WERI-Rb-1 (cell line): ENCODE measurements around the gene GASK1A.

ENCODE experiments used
- DNase-seq: peaks from one replicate; pipeline ENCODE4 v3.0.0-alpha.2; 2020
- H3K27ac ChIP-seq: fragments of 250-450 bp; sonication (Bioruptor Pico); 2 replicates; pipeline ENCODE4 v1.5.1; 2020; ENCODE audit warnings: mild to moderate bottlenecking, moderate library complexity
- H3K27me3 ChIP-seq: fragments of 250-450 bp; sonication (Bioruptor Pico); 2 replicates; pipeline ENCODE4 v1.5.1; 2021; ENCODE audit warnings: mild to moderate bottlenecking, low read depth, moderate library complexity; ENCODE audit not compliant: insufficient read depth, severe bottlenecking
- H3K36me3 ChIP-seq: fragments of 250-450 bp; sonication (Bioruptor Pico); 2 replicates; pipeline ENCODE4 v1.5.1; 2020; ENCODE audit warnings: mild to moderate bottlenecking, moderate library complexity
- H3K4me3 ChIP-seq: 2 replicates; pipeline ENCODE4 v1.5.1; 2011; ENCODE audit warnings: low read depth, mild to moderate bottlenecking, control low read depth, low read length
- H3K9me3 ChIP-seq: fragments of 250-450 bp; sonication (Bioruptor Pico); 2 replicates; pipeline ENCODE4 v1.5.1; 2021; ENCODE audit warnings: mild to moderate bottlenecking, moderate library complexity; ENCODE audit not compliant: severe bottlenecking
- TF ChIP-seq, protein P1 (sequence below): IDR thresholded peaks from 2 replicates; pipeline ENCODE4 v1.5.1; 2011; ENCODE audit warnings: low read depth, mild to moderate bottlenecking, control low read depth, inconsistent platforms, low read length

The GASK1A gene

GRCh38 chr3:43073116-43073835 is 94.2 kb downstream of the GASK1A start:
- no peaks in the 10 kb centered on the region; the same call in none of the 2 replicates for H3K36me3 ChIP-seq
- TF ChIP-seq, protein P1, sequence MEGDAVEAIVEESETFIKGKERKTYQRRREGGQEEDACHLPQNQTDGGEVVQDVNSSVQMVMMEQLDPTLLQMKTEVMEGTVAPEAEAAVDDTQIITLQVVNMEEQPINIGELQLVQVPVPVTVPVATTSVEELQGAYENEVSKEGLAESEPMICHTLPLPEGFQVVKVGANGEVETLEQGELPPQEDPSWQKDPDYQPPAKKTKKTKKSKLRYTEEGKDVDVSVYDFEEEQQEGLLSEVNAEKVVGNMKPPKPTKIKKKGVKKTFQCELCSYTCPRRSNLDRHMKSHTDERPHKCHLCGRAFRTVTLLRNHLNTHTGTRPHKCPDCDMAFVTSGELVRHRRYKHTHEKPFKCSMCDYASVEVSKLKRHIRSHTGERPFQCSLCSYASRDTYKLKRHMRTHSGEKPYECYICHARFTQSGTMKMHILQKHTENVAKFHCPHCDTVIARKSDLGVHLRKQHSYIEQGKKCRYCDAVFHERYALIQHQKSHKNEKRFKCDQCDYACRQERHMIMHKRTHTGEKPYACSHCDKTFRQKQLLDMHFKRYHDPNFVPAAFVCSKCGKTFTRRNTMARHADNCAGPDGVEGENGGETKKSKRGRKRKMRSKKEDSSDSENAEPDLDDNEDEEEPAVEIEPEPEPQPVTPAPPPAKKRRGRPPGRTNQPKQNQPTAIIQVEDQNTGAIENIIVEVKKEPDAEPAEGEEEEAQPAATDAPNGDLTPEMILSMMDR, result no peak
- no peak for DNase-seq
- H3K27me3 ChIP-seq, result no peaks in the 10 kb centered on the region
- no peak overlapping the region for H3K4me3 ChIP-seq
- H3K27ac ChIP-seq, result no peak overlapping the region
- no peaks in the 10 kb centered on the region for H3K9me3 ChIP-seq

DNA sequence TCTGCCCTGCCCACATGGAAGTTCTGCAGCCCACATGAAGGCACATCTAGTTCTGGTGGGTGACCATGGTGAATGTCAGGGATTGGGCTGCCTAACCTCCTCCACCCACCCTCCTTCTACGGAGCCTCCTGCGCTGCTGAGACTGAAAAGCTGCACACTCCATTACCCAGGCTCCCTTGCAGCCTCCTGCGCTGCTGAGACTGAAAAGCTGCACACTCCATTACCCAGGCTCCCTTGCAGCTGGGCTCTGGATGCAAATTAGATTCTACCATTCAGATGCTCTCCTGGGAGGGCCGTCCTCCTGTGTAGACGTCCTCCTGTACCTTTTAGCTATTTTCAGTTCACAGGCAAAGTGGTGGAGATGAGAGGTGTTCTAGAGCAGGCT is 94.7 kb downstream of the GASK1A start:
- Histone ChIP-seq H3K4me3 (no peak overlapping the region), H3K27me3 (no peaks in the 10 kb centered on the region), H3K9me3 (no peaks in the 10 kb centered on the region), H3K36me3 (no peaks in the 10 kb centered on the region; the same call in none of the 2 replicates), H3K27ac (no peak overlapping the region)
- TF ChIP-seq, protein P1, result no peak
- DNase-seq, result no peak

GRCh38 chr3:43074482-43074881 is 95.4 kb downstream of the GASK1A start:
- no peaks in the 10 kb centered on the region for H3K27me3 ChIP-seq
- TF ChIP-seq, protein P1, result no peak
- no peaks in the 10 kb centered on the region for H3K9me3 ChIP-seq
- H3K27ac ChIP-seq, result no peak overlapping the region
- DNase-seq, result no peak
- H3K4me3 ChIP-seq, result no peak overlapping the region
- peaks cover 5% of the 10 kb centered on the region for H3K36me3 ChIP-seq

DNA sequence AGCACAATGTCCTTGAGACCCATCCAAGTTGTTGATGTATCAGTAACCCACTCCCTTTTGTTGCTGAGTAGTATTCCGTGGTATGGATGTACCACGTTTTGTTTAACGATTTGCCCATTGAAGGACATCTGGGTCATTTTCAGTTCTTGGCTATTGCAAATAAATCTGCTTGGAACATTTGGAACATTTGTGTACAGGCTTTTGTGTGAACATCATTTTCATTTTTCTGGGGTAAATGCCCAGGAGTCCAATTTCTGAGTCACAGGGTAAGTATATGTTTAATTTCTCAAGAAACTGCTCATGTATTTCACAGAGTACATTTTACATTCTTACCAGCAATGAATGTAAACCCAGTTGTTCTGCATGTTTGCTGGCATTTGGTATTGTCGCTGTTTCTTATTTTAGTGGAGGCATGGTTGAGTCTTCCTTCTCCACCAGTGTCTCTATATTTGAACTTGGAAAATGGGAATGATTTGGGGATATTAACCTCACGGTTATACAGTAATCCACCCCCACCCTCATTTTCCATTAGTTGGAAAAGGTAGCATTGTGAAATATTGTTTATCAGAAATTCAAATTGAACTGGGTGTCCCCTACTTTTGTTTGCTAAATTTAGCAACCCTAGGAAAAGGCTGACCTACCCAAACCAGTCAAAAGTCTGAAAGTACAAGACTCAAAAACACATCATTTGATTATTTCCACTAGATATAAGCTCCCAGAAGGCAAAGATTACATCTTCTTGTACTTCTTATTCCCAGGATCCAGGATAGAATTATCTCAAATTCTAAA is 96.0 kb downstream of the GASK1A start:
- H3K36me3 ChIP-seq, result peaks cover 10% of the 10 kb centered on the region
- H3K27ac ChIP-seq, result no peak overlapping the region
- H3K27me3 ChIP-seq, result no peaks in the 10 kb centered on the region
- no peak overlapping the region for H3K4me3 ChIP-seq
- TF ChIP-seq, protein P1, result no peak
- DNase-seq, result no peak
- no peaks in the 10 kb centered on the region for H3K9me3 ChIP-seq

GRCh38 chr3:43075904-43076661 is 97.0 kb downstream of the GASK1A start:
- DNase-seq, result no peak
- TF ChIP-seq, protein P1, result no peak

More at GRCh38 chr3:43075904-43076661, 97.0 kb downstream of the GASK1A start:
- Histone ChIP-seq H3K27me3 (no peaks in the 10 kb centered on the region), H3K36me3 (peaks cover 20% of the 10 kb centered on the region), H3K9me3 (no peaks in the 10 kb centered on the region), H3K27ac (no peak overlapping the region), H3K4me3 (no peak overlapping the region)
